GM12878 (cell line): ENCODE results near the gene PTTG1. TPM values are rescaled to one million over a fixed set of nuclear protein-coding genes. Genes with fewer than 3 reads are reported as not detected.
A peak's percentile ranks its signal among the peaks of the same experiment; 100 is the strongest.

Experiments used
- ATF7 ChIP-seq: fragments of 450-650 bp; IDR thresholded peaks from 2 replicates; pipeline ENCODE4 v1.6.1; 2016; ENCODE audit warnings: low read depth, mild to moderate bottlenecking
- BCLAF1 ChIP-seq: fragments of 450-650 bp; IDR thresholded peaks from 2 replicates; pipeline ENCODE4 v1.6.1; 2017; ENCODE audit warnings: antibody characterized with exemption, mild to moderate bottlenecking, moderate library complexity
- CREM ChIP-seq: IDR thresholded peaks from 2 replicates; pipeline ENCODE4 v1.6.1; 2014; ENCODE audit warnings: antibody characterized with exemption, low read depth
- CUX1 ChIP-seq: IDR thresholded peaks from 2 replicates; pipeline ENCODE4 v1.6.1; 2012; ENCODE audit warnings: improper control_type of control experiment, low read depth, low read length; ENCODE audit not compliant: insufficient replicate concordance
- KLF5 ChIP-seq: fragments of 450-650 bp; IDR thresholded peaks from 2 replicates; pipeline ENCODE4 v1.6.1; 2014; ENCODE audit warnings: mild to moderate bottlenecking; ENCODE audit not compliant: partially characterized antibody
- MLLT1 ChIP-seq: fragments of 450-650 bp; IDR thresholded peaks from 2 replicates; pipeline ENCODE4 v1.6.1; 2016; ENCODE audit warnings: mild to moderate bottlenecking
- NRF1 ChIP-seq: conservative IDR thresholded peaks from 2 replicates; pipeline ENCODE4 v1.6.1; 2011; ENCODE audit warnings: mild to moderate bottlenecking, low read depth, low read length, improper control_type of control experiment
- ZBTB11 ChIP-seq: fragments of 450-650 bp; formaldehyde crosslinking; IDR thresholded peaks from 2 replicates; pipeline ENCODE4 v1.5.0; 2022; ENCODE audit warnings: mild to moderate bottlenecking, missing genetic modification characterization
- polyA plus RNA-seq, 11 experiments: library from polyadenylated mRNA; depleted of rRNA in 4 of 11; unstranded in 6 of 11; stranded (reverse) in 5 of 11; fragments of >200 nt; fragmentation: Nextera tagmentation in 4 of 11; fragmentation: Illumina TruSeq in 1 of 11; extraction: Ambion mirVana in 4 of 11; extraction: Trizol in 1 of 11; gene quantifications; 1 replicate in 1 of 11; 2 replicates in 10 of 11; pipeline versions ENCODE4 v1.2.1 to v1.2.3, GENCODE V29; 2011 to 2016; ENCODE audit warnings: inconsistent platforms in 2 of 11, missing spikeins in 2 of 11, low read depth in 1 of 11
- total RNA-seq, 4 experiments: library from RNA; depleted of rRNA in 3 of 4; stranded (reverse); fragments of >200 nt in 3 of 4; fragmentation: Illumina TruSeq in 1 of 4; extraction: Trizol in 1 of 4; gene quantifications; 2 replicates each; pipeline versions ENCODE4 v1.2.1 to v1.2.3, GENCODE V29; 2013 to 2021
- TF ChIP-seq, protein P1 (sequence below): fragments of 450-650 bp; formaldehyde crosslinking; IDR thresholded peaks from 2 replicates; pipeline ENCODE4 v1.4.0; 2020; ENCODE audit warnings: mild to moderate bottlenecking, moderate library complexity

The PTTG1 gene
- total and polyA plus RNA-seq, 10 of the 15 experiments (the other 5 are each of a cell fraction or from before 2014, with no cell fraction given) = 154 to 1,033 (median 377) TPM

DNA sequence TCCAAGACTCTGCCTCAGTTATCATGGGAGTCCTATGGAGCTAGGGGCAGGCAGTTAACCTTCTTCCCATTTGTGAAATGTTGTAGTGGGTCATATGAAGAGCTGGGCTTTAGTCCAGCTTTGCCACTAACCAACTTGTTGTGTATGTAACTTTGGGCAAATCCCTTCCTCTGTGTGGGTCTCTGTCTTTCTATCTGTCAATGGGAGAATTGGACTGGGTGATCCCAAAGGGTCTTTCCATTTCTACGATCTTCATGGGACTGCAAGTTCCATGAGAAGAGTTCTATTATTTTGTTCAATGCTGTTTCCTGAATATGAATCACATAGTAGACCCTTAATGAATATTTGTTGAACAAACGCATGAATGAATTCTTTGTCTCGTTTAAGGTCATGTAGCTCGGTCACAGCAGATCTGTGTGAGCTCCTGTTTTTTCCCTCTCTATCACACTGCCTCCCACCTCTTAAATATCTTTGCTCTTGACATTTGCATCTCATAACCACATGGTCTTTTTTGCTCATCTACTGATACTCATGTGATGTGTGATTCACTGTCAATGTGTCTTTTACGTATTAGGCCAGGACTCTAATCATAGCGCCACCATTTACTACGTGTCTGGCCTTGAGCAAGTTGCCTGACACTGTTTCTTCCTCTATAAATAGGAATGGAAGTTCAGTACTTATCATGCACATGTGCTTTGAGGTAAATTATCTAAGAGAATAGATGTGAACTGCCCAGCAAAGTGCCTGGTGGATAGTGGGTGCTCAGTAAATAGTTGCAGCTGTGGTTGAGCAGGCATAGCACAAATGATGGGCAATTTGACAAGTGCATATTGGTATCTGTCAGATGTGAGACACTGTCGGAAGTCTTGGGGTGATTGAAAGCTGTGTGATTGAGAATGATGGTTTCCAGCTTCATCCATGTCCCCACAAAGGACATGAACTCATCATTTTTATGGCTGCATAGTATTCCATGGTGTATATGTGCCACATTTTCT, 37.4 kb downstream of the PTTG1 start (continued):
- TF ChIP-seq CREM (peak; percentile 75; the same call in 1 of the 2 replicates), ZBTB11 (CRISPR knock-in tag) (no peak), MLLT1 (peak; percentile 91), KLF5 (peak; percentile 70), CUX1 (peak; percentile 50), ATF7 (peak; percentile 89), BCLAF1 (no peak), NRF1 (no peak)
- TF ChIP-seq, protein P1, sequence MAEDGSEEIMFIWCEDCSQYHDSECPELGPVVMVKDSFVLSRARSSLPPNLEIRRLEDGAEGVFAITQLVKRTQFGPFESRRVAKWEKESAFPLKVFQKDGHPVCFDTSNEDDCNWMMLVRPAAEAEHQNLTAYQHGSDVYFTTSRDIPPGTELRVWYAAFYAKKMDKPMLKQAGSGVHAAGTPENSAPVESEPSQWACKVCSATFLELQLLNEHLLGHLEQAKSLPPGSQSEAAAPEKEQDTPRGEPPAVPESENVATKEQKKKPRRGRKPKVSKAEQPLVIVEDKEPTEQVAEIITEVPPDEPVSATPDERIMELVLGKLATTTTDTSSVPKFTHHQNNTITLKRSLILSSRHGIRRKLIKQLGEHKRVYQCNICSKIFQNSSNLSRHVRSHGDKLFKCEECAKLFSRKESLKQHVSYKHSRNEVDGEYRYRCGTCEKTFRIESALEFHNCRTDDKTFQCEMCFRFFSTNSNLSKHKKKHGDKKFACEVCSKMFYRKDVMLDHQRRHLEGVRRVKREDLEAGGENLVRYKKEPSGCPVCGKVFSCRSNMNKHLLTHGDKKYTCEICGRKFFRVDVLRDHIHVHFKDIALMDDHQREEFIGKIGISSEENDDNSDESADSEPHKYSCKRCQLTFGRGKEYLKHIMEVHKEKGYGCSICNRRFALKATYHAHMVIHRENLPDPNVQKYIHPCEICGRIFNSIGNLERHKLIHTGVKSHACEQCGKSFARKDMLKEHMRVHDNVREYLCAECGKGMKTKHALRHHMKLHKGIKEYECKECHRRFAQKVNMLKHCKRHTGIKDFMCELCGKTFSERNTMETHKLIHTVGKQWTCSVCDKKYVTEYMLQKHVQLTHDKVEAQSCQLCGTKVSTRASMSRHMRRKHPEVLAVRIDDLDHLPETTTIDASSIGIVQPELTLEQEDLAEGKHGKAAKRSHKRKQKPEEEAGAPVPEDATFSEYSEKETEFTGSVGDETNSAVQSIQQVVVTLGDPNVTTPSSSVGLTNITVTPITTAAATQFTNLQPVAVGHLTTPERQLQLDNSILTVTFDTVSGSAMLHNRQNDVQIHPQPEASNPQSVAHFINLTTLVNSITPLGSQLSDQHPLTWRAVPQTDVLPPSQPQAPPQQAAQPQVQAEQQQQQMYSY (CRISPR knock-in tag) = no peak
